HG03354 (cell line): ENCODE measurements around the gene TRIM17.

ENCODE experiments used
- ATAC-seq: cut with Tn5 transposase; IDR thresholded peaks from one replicate; pipeline ENCODE4 v1.9.1; 2021; ENCODE audit warnings: mild to moderate bottlenecking; ENCODE audit not compliant: unreplicated experiment, poor library complexity, severe bottlenecking

Gene TRIM17

GRCh38 chr1:228420968-228421826, 4.5 kb upstream of the TRIM17 start:
- ATAC-seq: no peak

GRCh38 chr1:228417483-228418203, 982 bp upstream of the TRIM17 start:
- no peak for ATAC-seq

- no peak for ATAC-seq
Measured at GRCh38 chr1:228417061-228417460, 400 bp upstream of the TRIM17 start.

DNA sequence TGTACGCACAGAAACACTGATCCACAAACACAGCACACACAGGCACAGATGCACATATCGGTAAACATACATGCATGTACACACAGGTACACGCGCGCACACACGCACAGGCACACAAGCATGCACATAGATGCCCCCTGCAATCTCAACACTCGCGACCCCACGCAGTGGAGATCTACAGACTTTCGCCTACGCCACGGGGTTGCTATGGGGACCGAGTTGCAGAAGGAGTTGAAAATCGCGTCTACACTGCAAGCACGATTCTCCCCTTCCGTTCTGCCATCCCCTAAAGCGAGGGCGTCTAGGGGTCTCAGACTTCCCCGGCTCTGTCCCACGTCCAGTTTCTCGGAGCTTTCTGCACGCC, 826 bp downstream of the TRIM17 start:
- ATAC-seq: no peak

DNA sequence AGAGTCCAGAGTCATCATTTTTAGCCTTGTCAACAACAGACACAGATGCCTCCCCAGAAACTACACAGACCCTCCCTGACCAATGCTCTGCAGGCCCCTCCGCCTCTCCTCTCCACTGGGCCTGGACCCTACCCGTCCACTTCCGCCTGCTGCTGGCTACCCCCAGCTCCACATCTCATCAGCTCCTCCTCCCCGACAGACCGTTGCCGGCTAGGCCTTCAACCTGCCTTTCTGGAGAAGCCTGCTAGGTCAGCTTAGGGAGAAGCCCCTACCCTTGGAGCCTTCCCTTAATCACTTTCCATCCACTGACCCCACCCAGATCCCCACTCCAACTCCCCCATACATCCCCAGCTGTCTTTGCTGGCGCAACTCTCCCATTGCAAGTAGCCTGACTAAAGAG, 1.4 kb downstream of the TRIM17 start:
- no peak for ATAC-seq

GRCh38 chr1:228414511-228415211, 2.0 kb downstream of the TRIM17 start:
- ATAC-seq: no peak

- ATAC-seq: no peak
Measured at GRCh38 chr1:228413241-228414010, 3.2 kb downstream of the TRIM17 start.

DNA sequence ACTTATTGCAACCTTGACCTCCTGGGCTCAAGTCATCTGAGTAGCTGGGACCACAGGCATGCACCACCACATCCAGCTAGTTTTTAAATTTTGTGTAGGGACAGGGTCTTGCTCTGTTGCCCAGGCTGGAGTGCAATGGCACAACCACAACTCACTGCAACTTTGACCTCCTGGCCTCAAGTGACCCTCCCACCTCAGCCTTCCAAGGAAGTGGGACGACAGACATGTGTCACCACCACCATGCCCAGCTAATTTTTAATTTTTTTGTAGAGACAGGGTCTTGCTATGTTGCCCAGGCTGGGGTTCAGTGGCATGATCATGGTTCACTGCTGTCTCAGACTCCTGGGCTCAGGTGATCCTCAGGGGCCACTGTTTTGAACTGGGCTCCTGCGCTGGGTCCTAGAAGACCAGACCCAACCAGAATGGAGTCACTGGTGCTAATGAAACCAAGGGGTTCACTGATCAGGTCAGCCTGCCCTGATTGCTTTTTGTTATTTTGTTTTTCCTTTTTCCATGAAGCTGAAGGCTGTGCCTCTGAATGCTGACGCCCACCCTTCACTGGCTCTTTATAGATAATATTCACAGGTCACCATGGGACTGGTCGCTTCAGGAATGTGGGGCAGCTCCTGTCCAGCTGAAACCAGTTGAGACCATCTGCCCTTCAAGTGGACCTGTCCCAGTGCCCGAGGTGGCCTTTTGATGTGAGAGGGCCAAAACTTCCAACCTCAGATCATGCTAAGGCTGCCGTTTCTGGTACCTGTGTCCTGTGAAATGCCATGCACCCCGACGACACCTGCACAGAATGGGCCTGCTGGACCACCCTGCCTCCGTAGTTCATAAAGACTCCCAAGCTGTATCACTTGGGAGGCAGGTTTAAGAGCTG, 4.9 kb downstream of the TRIM17 start:
- ATAC-seq: no peak

GRCh38 chr1:228411121-228411520, 5.5 kb downstream of the TRIM17 start:
- ATAC-seq: no peak

GRCh38 chr1:228410671-228411070, 6.0 kb downstream of the TRIM17 start:
- no peak for ATAC-seq

- ATAC-seq: no peak
Measured at GRCh38 chr1:228410015-228410414, 6.6 kb downstream of the TRIM17 start.

DNA sequence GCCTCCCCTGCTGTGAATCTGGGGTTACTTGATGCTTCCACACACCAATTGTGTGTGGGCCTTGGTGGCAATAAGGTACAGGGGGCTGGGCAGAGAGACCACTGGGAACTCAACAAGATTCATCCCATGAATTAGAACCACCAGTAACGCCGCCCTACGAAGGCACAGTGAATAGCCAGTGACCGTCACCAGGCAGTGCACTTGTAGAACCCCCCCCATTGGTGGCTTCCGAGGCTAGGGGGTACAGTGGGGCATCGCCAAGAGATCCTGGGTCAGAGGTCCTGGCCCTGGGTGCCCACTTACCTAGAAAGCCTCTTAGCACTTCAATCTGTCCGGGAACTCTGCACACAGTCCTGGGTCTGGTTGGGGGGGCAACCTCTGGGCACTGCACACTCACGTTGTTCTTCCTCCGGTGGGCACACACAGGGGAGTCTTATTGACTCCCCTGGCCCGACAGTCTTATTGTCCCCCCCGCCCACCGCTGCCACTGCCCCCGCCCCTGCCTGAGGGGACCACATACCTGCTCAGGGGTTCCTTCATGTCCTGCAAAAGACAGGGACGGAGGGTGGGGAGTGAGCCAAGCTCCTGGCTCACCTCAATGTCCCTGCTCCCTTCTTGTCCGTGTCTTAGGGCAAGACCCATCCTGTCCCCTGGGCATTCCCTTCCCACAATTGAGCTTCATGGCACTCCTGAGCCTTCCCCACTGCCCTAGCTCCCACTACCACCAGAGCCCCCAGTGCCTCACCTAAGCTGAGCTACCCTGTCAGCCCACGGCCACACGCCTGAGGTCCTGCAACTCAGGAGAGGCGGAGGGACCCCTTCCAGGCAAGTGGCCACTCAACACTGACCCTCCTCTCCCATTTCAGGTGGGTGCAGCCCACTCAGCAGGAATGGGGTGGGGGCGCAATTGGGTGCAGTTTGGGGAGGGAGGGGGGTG, 7.5 kb downstream of the TRIM17 start:
- ATAC-seq: no peak

DNA sequence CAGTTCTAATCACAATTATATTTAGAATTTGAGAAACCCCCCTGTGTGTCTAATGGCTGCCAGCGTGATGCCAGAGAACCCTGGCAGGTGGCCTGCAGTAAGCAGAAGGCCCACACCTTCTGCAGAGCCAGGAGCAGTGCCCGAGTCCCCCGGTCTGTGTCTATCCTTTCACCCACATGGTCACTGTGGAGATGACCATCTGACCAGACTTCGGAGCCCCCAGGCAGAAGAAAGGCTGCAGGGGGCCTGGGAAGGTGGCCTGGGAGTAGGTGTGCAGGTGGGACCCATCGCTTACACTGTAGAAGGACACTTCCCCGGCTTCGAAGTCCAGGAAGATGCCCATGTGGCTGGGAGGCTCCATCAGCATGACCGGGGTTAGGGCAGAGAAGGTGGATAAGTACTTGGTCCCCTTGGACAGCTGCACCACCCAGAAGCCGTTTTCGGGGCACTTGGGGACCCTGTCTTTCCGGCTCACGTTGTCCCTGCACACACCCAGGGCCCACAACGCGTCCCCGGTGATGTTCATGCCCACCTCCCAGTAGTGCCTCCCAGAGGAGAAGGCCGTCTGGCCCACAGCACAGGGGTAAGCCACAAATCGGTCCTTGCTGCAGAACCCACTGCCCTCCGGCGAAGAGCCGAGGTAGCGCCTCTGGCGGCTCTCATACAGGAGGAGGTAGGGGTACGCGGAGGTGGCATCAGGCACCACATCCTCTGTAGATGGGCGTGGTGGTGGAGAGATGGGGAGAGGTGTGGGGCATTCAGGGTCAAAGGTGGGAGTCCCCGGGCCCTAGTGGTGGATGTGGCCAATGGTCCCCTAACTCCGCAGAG, 8.4 kb downstream of the TRIM17 start:
- no peak for ATAC-seq

DNA sequence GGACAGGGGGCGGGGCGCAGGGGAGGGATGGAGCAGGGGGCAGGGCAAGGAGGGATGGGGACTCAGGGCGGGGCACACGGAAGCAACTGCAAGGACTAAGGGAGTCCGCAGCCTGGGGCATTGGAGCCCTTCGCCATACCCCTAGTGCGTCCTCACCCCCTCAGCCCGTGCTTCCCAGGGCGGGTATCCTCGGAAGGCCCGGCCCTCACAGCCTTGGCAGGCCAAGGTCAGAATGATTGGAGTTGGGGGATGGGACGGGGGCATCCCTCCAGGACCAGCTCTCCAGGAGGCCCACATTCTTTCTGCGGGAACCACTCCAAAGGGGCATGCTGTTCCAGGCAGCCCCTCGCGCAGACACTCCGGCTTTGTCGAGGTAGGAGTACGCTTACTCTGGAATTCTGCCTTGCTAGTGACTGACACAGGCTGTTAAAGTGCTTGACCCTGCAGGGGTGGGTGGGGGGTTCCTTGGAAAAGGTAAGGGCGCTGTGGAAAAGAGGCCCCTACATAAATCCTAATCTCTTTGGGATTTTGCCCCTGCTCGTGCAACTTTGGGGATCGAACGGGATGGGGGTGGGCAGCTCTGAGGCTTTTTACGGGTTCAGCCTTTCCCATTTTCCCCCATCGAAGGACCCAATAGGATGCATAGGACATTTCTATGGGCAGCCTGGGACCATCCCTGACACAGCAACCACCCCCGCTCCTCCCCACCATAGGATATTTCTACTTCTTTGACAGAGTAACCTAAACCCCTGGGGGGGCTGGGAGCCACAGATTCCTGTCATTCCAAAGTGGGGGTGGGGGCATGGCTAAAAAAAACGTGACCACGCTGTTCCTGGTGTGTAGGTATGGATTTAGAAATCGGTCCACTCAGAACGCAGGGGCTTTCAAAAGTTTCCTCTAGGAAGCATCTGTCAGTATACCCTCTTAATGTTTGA, 9.3 kb downstream of the TRIM17 start:
- peak; percentile 45 for ATAC-seq

DNA sequence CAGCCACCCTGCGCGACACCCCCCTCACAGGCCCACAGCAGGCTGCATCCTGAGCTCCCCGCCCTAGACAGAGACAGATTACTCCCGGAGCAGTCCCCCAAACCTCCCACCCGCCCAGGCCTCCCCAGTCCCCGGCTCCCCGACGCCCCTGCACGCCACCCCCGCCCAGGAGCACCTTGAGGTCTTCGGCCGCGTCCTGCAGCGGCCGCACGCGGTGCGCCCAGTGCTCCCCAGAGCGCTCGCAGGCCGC, 10.8 kb downstream of the TRIM17 start:
- ATAC-seq: peak; percentile 27

DNA sequence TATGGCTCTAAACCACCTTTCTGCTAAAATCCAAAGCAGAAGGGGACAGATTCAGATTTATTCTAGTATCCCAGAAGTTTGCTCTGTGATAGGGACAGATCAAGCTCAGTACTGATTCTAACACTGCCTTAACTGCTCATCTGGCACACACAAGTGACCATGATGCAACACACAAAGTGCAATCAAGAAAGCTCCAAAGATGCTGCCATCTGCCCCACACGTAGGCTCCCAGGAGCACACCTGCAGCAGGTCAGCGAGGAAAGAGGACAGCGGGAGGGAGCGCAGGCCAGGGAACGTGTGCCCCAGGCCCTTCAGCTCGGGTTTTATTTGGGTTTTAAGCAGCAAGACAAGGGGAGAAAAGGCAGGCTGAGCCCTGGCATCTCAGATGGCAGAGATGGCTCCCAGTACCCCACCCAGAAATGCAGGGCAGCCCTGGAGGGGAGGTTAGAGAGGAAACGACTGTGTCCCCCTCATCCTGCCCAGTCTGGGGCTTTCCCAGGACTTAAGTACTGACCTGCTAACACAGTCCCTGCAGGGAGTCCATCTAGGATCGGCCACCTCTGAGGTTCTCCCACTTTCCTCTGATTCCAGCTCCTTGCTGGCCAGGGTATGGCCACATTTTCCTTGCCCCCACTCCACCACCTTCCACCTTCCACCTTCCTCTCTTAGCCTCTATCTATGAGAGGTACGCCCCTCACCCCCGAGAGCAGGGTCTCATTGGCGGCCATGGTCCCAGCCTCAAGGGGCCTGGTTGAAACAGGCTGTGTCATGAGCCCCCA, 11.3 kb downstream of the TRIM17 start:
- ATAC-seq: no peak
